ENCODE data around the gene PACSIN1. TPM values are rescaled to one million over a fixed set of nuclear protein-coding genes. Genes with fewer than 3 reads are reported as not detected.

Gene PACSIN1
- total and polyA plus RNA-seq, 2 of the 4 experiments (the other 2 are of a cell fraction) = 0.02 TPM; not detected in 1

- Histone ChIP-seq H4K20me1 (ENCODE audit: insufficient read depth, low read length) (no peaks in the 10 kb centered on the region), H2BK20ac (ENCODE audit: low read depth, low read length) (no peak overlapping the region), H3K4me1 (ENCODE audit: control insufficient read depth, insufficient read depth, low read length) (peaks cover 8% of the 10 kb centered on the region; the same call in 1 of the 2 replicates), H3K23ac (ENCODE audit: low read depth, low read length) (no peak overlapping the region), H3K18ac (ENCODE audit: low read depth, low read length) (no peak overlapping the region), H4K91ac (ENCODE audit: insufficient read depth, low read depth, low read length) (no peak overlapping the region), H3K4me3 (ENCODE audit: insufficient read depth, low read depth, low read length) (no peak overlapping the region), H3K27ac (ENCODE audit: insufficient read depth, low read length) (no peak overlapping the region), H4K8ac (ENCODE audit: low read depth in 2 of 2, low read length in 2 of 2) (no peak overlapping the region), H2AFZ (replicated peaks; ENCODE audit: low read length, poor library complexity) (no peak overlapping the region), H2BK5ac (ENCODE audit: low read depth, low read length, poor library complexity, severe bottlenecking) (no peak overlapping the region), H2AK5ac (ENCODE audit: low read depth, low read length) (no peak overlapping the region), H2AK9ac (replicated peaks; ENCODE audit: low read depth, low read length, poor library complexity) (no peak overlapping the region), H3K9me1 (ENCODE audit: insufficient read depth, low read length) (no peaks in the 10 kb centered on the region; the same call in 1 of the 2 replicates), H3K27me3 (ENCODE audit: control insufficient read depth, insufficient read depth, low read length) (no peaks in the 10 kb centered on the region), H3K9me3 (ENCODE audit: control insufficient read depth, insufficient read depth, low read length) (peaks cover 4% of the 10 kb centered on the region), H3K36me3 (ENCODE audit: control insufficient read depth, insufficient read depth, low read length) (no peaks in the 10 kb centered on the region), H4K5ac (ENCODE audit: low read depth, low read length) (no peak overlapping the region), H3K56ac (ENCODE audit: extremely low read depth, insufficient read depth, low read length) (no peak overlapping the region), H3K9ac (ENCODE audit: low read depth, low read length) (no peak overlapping the region), H3K14ac (replicated peaks; ENCODE audit: low read depth, low read length) (no peak overlapping the region), H3K4me2 (ENCODE audit: low read depth, low read length) (no peak overlapping the region), H2BK120ac (ENCODE audit: low read depth, low read length) (no peak overlapping the region), H2BK15ac (ENCODE audit: low read depth, low read length) (no peak overlapping the region), H3K79me1 (ENCODE audit: low read depth in 1 of 2, low read length in 2 of 2) (no peaks in the 10 kb centered on the region), H3K4ac (ENCODE audit: low read depth, low read length) (no peak overlapping the region)
- intact Hi-C loops (cut with micrococcal nuclease) (no loop called here), dilution Hi-C loops (cut with HindIII; ENCODE audit: low sequenced_read_pairs, unreplicated experiment) (no loop called here), in situ Hi-C loops (cut with MboI; ENCODE audit: low sequenced_read_pairs) (no loop called here)
- 0% methylated on average over 1 of the region's 5 CpGs; no CpG with 5 or more reads in 1 of the 2 experiments for WGBS, 2 experiments (ENCODE audit: extremely low coverage in 2 of 2, insufficient read length in 1 of 2)
- no peak for DNase-seq
- TF ChIP-seq SMC3 (IDR thresholded peaks at IDR 0.05; ENCODE audit: low read depth, low read length) (no peak), MAZ (IDR thresholded peaks at IDR 0.05; ENCODE audit: borderline replicate concordance, low read depth, low read length) (no peak), RCOR1 (IDR thresholded peaks at IDR 0.05; ENCODE audit: insufficient replicate concordance, low read length) (no peak), BHLHE40 (IDR thresholded peaks at IDR 0.05; ENCODE audit: low read depth, low read length) (no peak), ELK1 (IDR thresholded peaks at IDR 0.05; ENCODE audit: borderline replicate concordance, low read depth, low read length) (no peak), MAFK (IDR thresholded peaks at IDR 0.05; ENCODE audit: low read depth, low read length) (no peak)
- POLR2A ChIA-PET (ENCODE audit: unreplicated experiment) = no interaction called here
- BruUV-seq (replicated peaks) = no TSS peak
- CTCF ChIA-PET = no interaction called here
- peak; percentile 21; the same call in 1 of the 2 replicates for ATAC-seq (ENCODE audit: low read depth)
These were observed 11.0 kb downstream of the PACSIN1 start for GRCh38 chr6:34476921-34477320.
